ENCODE measurements around the gene KCNH8.
"Not testable (repeated sequence)": the region's sequence is repeated elsewhere in the genome, so short reads cannot be mapped to it uniquely, and the experiment has no call there.

The KCNH8 gene

DNA sequence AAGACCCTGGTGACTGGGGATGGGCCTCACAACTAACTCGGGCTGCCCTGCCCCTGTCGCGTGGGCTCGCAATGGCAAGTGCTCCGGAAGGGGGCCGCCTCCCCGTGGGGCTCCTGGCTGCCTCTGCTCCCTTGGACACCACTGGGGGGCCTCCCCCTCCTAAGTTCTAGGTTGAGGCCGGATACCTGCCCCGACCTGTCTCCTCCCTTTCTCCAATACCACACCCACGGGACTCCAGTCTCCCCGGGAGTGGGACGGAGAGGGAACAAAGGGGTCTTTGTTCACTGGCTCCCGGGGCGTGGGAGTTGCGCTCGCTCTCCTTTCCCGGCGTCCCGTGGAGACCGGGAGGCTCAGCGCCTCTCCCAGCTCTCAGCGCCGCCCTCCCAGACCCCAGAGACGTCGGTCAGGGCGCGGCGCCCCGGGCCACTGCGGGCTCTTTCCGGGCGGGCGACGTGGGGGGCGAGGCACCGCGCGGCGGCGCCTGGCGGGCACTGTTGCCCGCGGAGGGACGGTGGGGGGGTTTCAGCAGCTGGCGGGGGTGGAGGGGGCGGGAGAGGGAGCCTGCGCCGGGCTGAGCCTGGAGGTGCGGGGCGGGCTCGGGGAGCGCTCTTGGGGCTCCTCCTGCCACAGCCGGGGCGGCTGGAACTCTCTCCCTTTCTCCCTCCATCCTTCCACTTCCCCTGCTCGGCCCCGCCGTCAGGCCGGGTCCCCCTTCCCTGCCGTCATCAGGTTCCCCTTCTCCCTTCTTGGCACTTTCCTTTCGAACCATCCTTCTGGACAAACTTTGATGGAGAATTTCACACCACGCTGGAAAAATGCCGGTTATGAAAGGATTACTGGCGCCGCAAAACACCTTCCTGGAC, at the start of gene KCNH8:
Gene KCNH8 (plus strand): TSS at position 606 of the 863 bp plus-strand sequence. CDS start 210 bp downstream, at position 816.
- peak; percentile 16 for DNase-seq (ENCODE audit: low read depth)
- H3K4me3 ChIP-seq (ENCODE audit: low read depth, low read length): peak within 1 kb of the TSS; percentile 70
- TF ChIP-seq, protein P1, sequence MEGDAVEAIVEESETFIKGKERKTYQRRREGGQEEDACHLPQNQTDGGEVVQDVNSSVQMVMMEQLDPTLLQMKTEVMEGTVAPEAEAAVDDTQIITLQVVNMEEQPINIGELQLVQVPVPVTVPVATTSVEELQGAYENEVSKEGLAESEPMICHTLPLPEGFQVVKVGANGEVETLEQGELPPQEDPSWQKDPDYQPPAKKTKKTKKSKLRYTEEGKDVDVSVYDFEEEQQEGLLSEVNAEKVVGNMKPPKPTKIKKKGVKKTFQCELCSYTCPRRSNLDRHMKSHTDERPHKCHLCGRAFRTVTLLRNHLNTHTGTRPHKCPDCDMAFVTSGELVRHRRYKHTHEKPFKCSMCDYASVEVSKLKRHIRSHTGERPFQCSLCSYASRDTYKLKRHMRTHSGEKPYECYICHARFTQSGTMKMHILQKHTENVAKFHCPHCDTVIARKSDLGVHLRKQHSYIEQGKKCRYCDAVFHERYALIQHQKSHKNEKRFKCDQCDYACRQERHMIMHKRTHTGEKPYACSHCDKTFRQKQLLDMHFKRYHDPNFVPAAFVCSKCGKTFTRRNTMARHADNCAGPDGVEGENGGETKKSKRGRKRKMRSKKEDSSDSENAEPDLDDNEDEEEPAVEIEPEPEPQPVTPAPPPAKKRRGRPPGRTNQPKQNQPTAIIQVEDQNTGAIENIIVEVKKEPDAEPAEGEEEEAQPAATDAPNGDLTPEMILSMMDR (IDR thresholded peaks at IDR 0.05; ENCODE audit: insufficient read depth, low read depth, low read length, missing control alignments): no peak

DNA sequence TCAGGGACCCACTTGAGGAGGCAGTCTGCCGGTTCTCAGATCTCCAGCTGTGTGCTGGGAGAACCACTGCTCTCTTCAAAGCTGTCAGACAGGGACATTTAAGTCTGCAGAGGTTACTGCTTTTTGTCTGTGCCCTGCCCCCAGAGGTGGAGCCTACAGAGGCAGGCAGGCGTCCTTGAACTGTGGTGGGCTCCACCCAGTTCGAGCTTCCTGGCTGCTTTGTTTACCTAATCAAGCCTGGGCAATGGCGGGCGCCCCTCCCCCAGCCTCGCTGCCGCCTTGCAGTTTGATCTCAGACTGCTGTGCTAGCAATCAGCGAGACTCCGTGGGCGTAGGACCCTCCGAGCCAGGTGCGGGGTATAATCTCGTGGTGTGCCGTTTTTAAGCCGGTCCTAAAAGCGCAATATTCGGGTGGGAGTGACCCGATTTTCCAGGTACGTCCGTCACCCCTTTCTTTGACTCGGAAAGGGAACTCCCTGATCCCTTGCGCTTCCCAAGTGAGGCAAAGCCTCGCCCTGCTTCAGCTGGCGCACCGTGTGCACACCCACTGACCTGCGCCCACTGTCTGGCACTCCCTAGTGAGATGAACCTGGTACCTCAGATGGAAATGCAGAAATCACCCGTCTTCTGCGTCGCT, 45.5 kb upstream of the KCNH8 start:
- H3K4me3 ChIP-seq (ENCODE audit: low read depth, low read length): peak overlapping the region; percentile 49
- not testable (repeated sequence) for DNase-seq (ENCODE audit: low read depth)

DNA sequence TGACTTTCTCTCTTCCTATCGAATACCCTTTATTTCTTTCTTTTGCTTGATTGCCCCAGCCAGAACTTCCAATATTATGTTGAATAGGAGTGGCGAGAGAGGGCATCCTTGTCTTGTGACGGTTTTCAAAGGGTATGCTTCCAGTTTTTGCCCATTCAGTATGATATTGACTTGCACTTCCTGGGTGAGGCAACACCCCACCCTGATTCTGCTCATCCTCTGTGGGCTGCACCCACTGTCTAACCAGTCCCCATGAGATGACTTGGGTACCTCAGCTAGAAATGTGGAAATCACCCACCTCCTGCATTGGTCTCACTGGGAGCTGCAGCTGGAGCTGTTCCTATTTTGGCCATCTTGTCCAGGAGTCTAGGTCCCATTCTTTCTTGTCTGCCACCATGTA, 44.8 kb upstream of the KCNH8 start:
- TF ChIP-seq, protein P1 (IDR thresholded peaks at IDR 0.05; ENCODE audit: insufficient read depth, low read depth, low read length, missing control alignments): no peak
- DNase-seq (ENCODE audit: low read depth): peak; percentile 6
- H3K4me3 ChIP-seq (ENCODE audit: low read depth, low read length): peak overlapping the region; percentile 49

DNA sequence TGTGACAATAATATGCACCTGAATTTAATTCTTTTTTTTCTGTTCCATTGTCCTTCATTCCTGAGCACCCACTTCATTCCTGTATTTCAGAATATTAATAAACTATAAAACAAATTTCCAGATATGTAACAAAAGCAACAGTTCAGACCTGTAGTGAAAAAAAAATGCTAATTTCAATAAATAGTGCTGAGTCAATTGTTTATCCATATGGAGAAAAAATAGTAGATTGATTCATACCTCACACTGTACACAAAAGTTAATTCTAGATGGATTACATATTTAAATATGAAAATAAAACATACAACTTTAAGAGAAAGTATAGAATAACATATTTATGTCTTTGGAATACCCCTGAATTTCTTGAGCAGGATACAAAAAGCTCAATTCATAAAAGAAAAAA, 43.9 kb upstream of the KCNH8 start:
- TF ChIP-seq, protein P1 (IDR thresholded peaks at IDR 0.05; ENCODE audit: insufficient read depth, low read depth, low read length, missing control alignments): no peak
- no peak overlapping the region for H3K4me3 ChIP-seq (ENCODE audit: low read depth, low read length)
- DNase-seq (ENCODE audit: low read depth): no peak

DNA sequence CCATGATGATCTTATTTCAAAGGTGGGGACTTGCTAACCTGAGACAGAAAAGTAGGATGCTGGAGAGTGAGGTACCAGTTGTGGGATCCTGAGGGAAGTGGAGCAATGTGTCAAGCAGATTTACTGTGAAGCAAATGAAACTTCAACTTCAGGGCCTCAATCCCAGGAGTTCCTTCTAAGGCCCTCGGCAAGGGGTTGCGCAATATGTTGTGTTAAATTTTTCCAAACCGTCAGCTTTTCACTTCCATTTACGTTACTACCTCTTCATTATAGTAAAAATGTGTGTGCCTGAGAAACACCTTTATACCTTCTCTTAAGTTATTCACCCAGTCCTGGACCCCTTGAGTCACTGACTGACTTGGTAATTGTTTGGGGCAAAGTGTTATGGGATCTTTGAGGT, 42.5 kb upstream of the KCNH8 start:
- TF ChIP-seq, protein P1 (IDR thresholded peaks at IDR 0.05; ENCODE audit: insufficient read depth, low read depth, low read length, missing control alignments): no peak
- H3K4me3 ChIP-seq (ENCODE audit: low read depth, low read length): no peak overlapping the region
- DNase-seq (ENCODE audit: low read depth): no peak

DNA sequence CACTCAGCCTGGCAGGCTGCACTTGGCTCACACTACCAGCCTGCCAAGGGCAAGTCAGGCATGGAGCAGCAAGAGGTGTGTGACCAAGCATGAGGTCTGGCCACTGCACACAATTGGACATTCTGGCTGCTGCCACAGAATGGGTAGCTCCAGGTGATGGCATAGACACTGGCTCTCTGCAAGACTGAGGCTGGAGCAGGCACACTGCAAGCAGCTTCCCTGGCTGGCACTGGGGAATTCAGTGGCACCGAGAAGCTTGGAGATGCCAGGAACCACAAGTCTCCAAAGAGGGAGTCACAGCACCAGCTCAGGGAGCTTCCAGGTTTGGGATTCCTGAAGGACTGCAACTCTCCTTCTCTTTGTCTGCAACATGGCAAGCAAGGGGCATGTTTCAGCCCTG, 42.0 kb upstream of the KCNH8 start:
- DNase-seq (ENCODE audit: low read depth): no peak
- TF ChIP-seq, protein P1 (IDR thresholded peaks at IDR 0.05; ENCODE audit: insufficient read depth, low read depth, low read length, missing control alignments): no peak
- no peak overlapping the region for H3K4me3 ChIP-seq (ENCODE audit: low read depth, low read length)

DNA sequence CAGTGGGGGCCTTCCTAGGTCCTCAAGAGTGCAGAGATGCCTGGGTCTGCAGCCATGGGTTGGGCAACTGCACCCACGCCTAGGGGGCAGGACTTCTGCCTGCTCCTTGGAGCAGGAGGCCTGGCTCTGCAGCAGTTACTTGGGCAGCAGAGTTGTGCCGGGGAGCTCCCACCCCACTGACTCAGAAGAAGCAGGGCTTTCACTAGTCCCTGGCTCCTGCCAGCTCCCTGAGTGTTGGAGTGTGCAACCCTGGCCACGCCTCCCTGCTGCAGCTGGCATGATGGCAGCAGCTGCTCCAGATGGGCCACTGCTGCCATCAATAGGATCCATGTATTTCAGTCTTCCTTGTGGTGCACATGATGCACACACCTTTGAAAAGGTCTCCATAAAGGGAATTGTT, 40.6 kb upstream of the KCNH8 start:
- H3K4me3 ChIP-seq (ENCODE audit: low read depth, low read length): no peak overlapping the region
- DNase-seq (ENCODE audit: low read depth): no peak
- TF ChIP-seq, protein P1 (IDR thresholded peaks at IDR 0.05; ENCODE audit: insufficient read depth, low read depth, low read length, missing control alignments): no peak
